WI38 (cell line): ENCODE data around the gene PPP6R2.
"Not testable (repeated sequence)": the region's sequence is repeated elsewhere in the genome, so short reads cannot be mapped to it uniquely, and the experiment has no call there.

Experiments used
- H3K4me3 ChIP-seq: 2 replicates; pipeline ENCODE4 v1.5.1; 2011; ENCODE audit warnings: low read depth, mild to moderate bottlenecking, control low read depth, low read length
- CTCF ChIP-seq: IDR thresholded peaks from 2 replicates; pipeline ENCODE4 v1.5.1; 2012; ENCODE audit warnings: low read depth, mild to moderate bottlenecking, control low read depth, low read length

Gene PPP6R2

GRCh38 chr22:50357222-50357621 is 14.1 kb downstream of the PPP6R2 start:
- no peak overlapping the region for H3K4me3 ChIP-seq
- no peak for TF ChIP-seq CTCF

- no peak overlapping the region for H3K4me3 ChIP-seq
- no peak for TF ChIP-seq CTCF
Measured at GRCh38 chr22:50357756-50358155, 14.6 kb downstream of the PPP6R2 start.

GRCh38 chr22:50360578-50360977 is 17.5 kb downstream of the PPP6R2 start:
- TF ChIP-seq CTCF, result no peak

GRCh38 chr22:50361222-50361621 is 18.1 kb downstream of the PPP6R2 start:
- no peak overlapping the region for H3K4me3 ChIP-seq
- TF ChIP-seq CTCF, result no peak

More at GRCh38 chr22:50360578-50360977, 17.5 kb downstream of the PPP6R2 start:
- H3K4me3 ChIP-seq, result no peak overlapping the region

GRCh38 chr22:50361688-50362087 is 18.6 kb downstream of the PPP6R2 start:
- TF ChIP-seq CTCF, result no peak
- no peak overlapping the region for H3K4me3 ChIP-seq

GRCh38 chr22:50363166-50363802 is 20.2 kb downstream of the PPP6R2 start:
- no peak for TF ChIP-seq CTCF
- no peak overlapping the region for H3K4me3 ChIP-seq

GRCh38 chr22:50363803-50364194 is 20.7 kb downstream of the PPP6R2 start:
- not testable (repeated sequence) for H3K4me3 ChIP-seq

- TF ChIP-seq CTCF, result no peak
- no peak overlapping the region for H3K4me3 ChIP-seq
Measured at GRCh38 chr22:50367778-50368500, 24.8 kb downstream of the PPP6R2 start.
